Psoas muscle (tissue), 8 donors: ENCODE measurements around the gene SLC28A2. TPM values are rescaled to one million over a fixed set of nuclear protein-coding genes. Genes with fewer than 3 reads are reported as not detected.
"Not testable (repeated sequence)": the region's sequence is repeated elsewhere in the genome, so short reads cannot be mapped to it uniquely, and the experiment has no call there.

Source experiments
- ATAC-seq, 4 donors: fragments of 200-7000 bp; cut with Tn5 transposase; one replicate each; pipeline ENCODE4 v1.9.1; 2020; ENCODE audit warnings: moderate library complexity in 3 of 4, mild to moderate bottlenecking in 2 of 4
- DNase-seq, 2 donors: peaks; one replicate each; pipeline ENCODE4 v3.0.0-alpha.2; 2020
- H3K27ac ChIP-seq: fragments of 200-600 bp; one replicate; pipeline ENCODE4 v1.8.0; 2022
- H3K27me3 ChIP-seq, 3 donors: fragments of 200-600 bp in 1 of 3; one replicate each; pipeline versions ENCODE4 v1.6.1 to v1.8.0; 2013 to 2022; ENCODE audit warnings: low read length in 2 of 3, mild to moderate bottlenecking in 2 of 3, moderate library complexity in 1 of 3; ENCODE audit not compliant: insufficient read depth in 3 of 3
- H3K36me3 ChIP-seq, 2 donors: fragments of 200-600 bp in 1 of 2; one replicate each; pipeline versions ENCODE4 v1.6.1 to v1.8.0; 2013 to 2022; ENCODE audit warnings: low read depth in 1 of 2, mild to moderate bottlenecking in 1 of 2, moderate library complexity in 1 of 2; ENCODE audit not compliant: insufficient read depth in 1 of 2
- H3K4me1 ChIP-seq: fragments of 200-600 bp; one replicate; pipeline ENCODE4 v1.8.0; 2022
- H3K4me3 ChIP-seq: fragments of 200-600 bp; one replicate; pipeline ENCODE4 v1.8.0; 2022; ENCODE audit warnings: mild to moderate bottlenecking
- H3K9me3 ChIP-seq: fragments of 200-600 bp; one replicate; pipeline ENCODE4 v1.8.0; 2022
- WGBS, 3 donors: extraction: QIAGEN DNeasy Blood & Tissue Kit; methylation state at CpG; one replicate each; pipeline versions ENCODE4 v1.1.6 to v1.1.7; 2013; 5-methylcytosine and 5-hydroxymethylcytosine counted together
- intact Hi-C, 2 donors: fragments of 100-400 bp; cut with DNase I; formaldehyde crosslinking; loops; one replicate each; pipeline versions ENCODE4 v1.11.0 to v1.14.2; 2022
- polyA plus RNA-seq, 3 donors: library from polyadenylated mRNA; stranded (reverse); fragments of 200-250 nt; gene quantifications; one replicate each; pipeline ENCODE4 v1.2.3, GENCODE V29; 2013
- total RNA-seq, 4 donors: library from RNA; stranded (reverse); fragmentation: NEBNext Ultra II Directional in 2 of 4; extraction: Animal tissue kit (Norgen Biotek cat#: 25700) in 2 of 4; gene quantifications; one replicate each; pipeline versions ENCODE4 v1.2.1 to v1.2.4, GENCODE V29; 2021 to 2023
- TF ChIP-seq, protein P1 (sequence below): fragments of 200-600 bp; IDR thresholded peaks from one replicate; pipeline ENCODE4 v1.8.0; 2022; ENCODE audit warnings: antibody characterized with exemption
- donor health status: healthy with polysubstance abuse.
- donor health status: DM: no; HTN: no; CAD: no; lungs with moderate emphysema.
- donor health status: Bipolar disorder and iron deficiency.
- donor health status: healthy.
- donor health status: DM: yes; HTN: yes; CAD: no.
- donor health status: DM: no; HTN: no; CAD: no.
- donor health status: DM: no; HTN: no; CAD: no.
- donor health status: DM: yes; HTN: yes; CAD: no.

The SLC28A2 gene
- total and polyA plus RNA-seq, 7 donors = 0.01 TPM; not detected in 6

- peak in 1 of 4 donors; percentile 57 for ATAC-seq
- no peak overlapping the region for H3K27ac ChIP-seq
- TF ChIP-seq, protein P1, sequence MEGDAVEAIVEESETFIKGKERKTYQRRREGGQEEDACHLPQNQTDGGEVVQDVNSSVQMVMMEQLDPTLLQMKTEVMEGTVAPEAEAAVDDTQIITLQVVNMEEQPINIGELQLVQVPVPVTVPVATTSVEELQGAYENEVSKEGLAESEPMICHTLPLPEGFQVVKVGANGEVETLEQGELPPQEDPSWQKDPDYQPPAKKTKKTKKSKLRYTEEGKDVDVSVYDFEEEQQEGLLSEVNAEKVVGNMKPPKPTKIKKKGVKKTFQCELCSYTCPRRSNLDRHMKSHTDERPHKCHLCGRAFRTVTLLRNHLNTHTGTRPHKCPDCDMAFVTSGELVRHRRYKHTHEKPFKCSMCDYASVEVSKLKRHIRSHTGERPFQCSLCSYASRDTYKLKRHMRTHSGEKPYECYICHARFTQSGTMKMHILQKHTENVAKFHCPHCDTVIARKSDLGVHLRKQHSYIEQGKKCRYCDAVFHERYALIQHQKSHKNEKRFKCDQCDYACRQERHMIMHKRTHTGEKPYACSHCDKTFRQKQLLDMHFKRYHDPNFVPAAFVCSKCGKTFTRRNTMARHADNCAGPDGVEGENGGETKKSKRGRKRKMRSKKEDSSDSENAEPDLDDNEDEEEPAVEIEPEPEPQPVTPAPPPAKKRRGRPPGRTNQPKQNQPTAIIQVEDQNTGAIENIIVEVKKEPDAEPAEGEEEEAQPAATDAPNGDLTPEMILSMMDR = no peak
These were observed 21.6 kb upstream of the SLC28A2 start for GRCh38 chr15:45230245-45230965.

GRCh38 chr15:45231132-45231531, 20.9 kb upstream of the SLC28A2 start:
- Histone ChIP-seq H3K27me3 (no peaks in the 10 kb centered on the region), H3K27ac (no peak overlapping the region), H3K9me3 (no peaks in the 10 kb centered on the region), H3K4me1 (no peaks in the 10 kb centered on the region), H3K4me3 (no peak overlapping the region), H3K36me3 (no peaks in the 10 kb centered on the region)
- intact Hi-C loops = no loop called here
- ATAC-seq = no peak
- TF ChIP-seq, protein P1 = no peak
- DNase-seq = no peak
- WGBS, 3 donors = 78 to 83% (median 81%) methylated on average over 3 of the region's 3 CpGs

More at GRCh38 chr15:45230245-45230965, 21.6 kb upstream of the SLC28A2 start:
- no peaks in the 10 kb centered on the region for H3K9me3 ChIP-seq
- H3K4me1 ChIP-seq = no peaks in the 10 kb centered on the region
- H3K36me3 ChIP-seq = no peaks in the 10 kb centered on the region
- H3K27me3 ChIP-seq = no peaks in the 10 kb centered on the region
- intact Hi-C loops = no loop called here
- DNase-seq = no peak
- H3K4me3 ChIP-seq = no peak overlapping the region
- 0% methylated on average over 1 of the region's 1 CpG for WGBS, 3 donors

DNA sequence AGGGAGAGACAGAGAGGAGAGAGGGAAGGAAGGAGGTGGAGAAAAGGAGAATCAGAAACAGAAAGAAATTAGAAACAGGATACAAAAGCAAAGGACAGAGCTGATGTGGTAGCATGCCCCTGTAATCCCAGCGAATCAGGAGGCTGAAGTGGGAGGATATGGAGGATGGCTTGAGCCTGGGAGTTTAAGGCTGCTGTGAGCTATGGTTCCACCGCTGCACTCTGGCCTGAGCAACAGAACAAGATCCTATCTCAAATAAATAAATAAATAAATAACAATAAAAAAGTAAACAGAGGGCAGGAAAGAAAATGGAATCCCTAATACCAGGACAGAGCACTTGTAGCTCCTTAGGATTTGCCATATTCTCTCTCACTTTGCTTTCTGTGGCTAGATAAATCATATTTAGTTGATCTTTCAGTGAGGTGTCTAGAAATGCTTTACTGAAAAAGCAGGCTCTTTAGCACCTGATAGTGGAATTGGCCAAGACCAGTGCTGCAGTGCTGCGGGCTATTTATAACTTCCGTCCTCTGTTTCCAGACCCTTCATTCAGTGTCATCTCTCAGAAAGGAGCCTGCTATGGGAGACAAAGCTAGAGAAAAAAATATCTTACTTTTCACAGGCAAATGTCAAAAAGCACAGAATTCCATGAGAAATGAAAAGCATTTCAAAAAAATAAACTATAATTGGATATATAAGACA, 20.0 kb upstream of the SLC28A2 start:
- H3K27me3 ChIP-seq = no peaks in the 10 kb centered on the region
- no peak overlapping the region for H3K27ac ChIP-seq
- TF ChIP-seq, protein P1 = no peak
- H3K4me1 ChIP-seq = no peaks in the 10 kb centered on the region
- no peak for DNase-seq
- H3K9me3 ChIP-seq = no peaks in the 10 kb centered on the region
- no peak overlapping the region for H3K4me3 ChIP-seq
- intact Hi-C loops = no loop called here
- H3K36me3 ChIP-seq = no peaks in the 10 kb centered on the region
- ATAC-seq = no peak
- 57 to 75% (median 69%) methylated on average over 4 of the region's 4 CpGs for WGBS, 3 donors

DNA sequence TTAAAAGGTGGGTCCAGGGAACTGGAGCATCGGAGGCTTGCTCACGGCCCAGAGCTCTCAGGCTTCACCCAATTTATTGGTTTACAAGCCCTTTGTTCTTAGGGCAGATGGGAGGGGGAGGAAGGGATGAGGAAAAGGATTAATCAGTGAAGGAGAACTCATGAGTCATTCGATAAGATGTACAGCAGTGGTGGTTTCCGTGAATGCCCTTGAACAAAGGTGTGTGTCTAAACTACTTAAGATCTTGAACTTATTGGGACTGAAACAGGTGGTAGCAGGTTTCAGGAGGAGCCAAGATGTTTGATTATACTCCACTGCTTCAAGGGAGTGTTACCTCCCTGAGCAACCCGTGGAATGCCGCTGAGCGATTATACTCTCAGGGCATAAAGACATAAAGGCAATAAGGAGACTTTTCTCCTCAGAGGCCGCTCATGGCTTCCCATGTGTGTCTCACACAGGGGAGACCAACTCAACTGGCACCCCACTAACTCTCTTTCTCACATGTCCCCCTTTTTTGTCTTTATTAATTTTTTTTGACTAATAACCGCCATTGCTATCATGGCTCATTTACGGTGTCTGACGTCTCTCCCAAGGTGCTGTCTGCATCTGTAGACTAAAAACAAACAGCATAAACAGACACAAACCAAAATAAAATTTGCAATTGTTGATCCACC, 17.3 kb upstream of the SLC28A2 start:
- TF ChIP-seq, protein P1 = no peak
- H3K27me3 ChIP-seq = no peaks in the 10 kb centered on the region
- intact Hi-C loops = no loop called here
- H3K4me3 ChIP-seq = no peak overlapping the region
- H3K27ac ChIP-seq = no peak overlapping the region
- no peak for DNase-seq
- peaks cover 3% of the 10 kb centered on the region for H3K9me3 ChIP-seq
- no peak for ATAC-seq
- no peaks in the 10 kb centered on the region for H3K36me3 ChIP-seq
- WGBS, 3 donors = 68 to 75% (median 72%) methylated on average over 11 of the region's 11 CpGs
- H3K4me1 ChIP-seq = no peaks in the 10 kb centered on the region

- DNase-seq, H3K36me3 ChIP-seq, ATAC-seq, H3K4me1 ChIP-seq, intact Hi-C loops, H3K27ac ChIP-seq, H3K4me3 ChIP-seq, H3K27me3 ChIP-seq: not testable (repeated sequence)
- WGBS, 3 donors = 56 to 62% (median 60%) methylated on average over 6 of the region's 6 CpGs
- H3K9me3 ChIP-seq = peaks cover 23% of the 10 kb centered on the region
These were observed 15.2 kb upstream of the SLC28A2 start for GRCh38 chr15:45236806-45237205.
